ENCODE results near the gene TMEM39B. TPM values are rescaled to one million over a fixed set of nuclear protein-coding genes. Genes with fewer than 3 reads are reported as not detected.
"Not testable (repeated sequence)": the region's sequence is repeated elsewhere in the genome, so short reads cannot be mapped to it uniquely, and the experiment has no call there.

Gene TMEM39B
- total RNA-seq, 1 donor from 2014 or later = 2.9 TPM

DNA sequence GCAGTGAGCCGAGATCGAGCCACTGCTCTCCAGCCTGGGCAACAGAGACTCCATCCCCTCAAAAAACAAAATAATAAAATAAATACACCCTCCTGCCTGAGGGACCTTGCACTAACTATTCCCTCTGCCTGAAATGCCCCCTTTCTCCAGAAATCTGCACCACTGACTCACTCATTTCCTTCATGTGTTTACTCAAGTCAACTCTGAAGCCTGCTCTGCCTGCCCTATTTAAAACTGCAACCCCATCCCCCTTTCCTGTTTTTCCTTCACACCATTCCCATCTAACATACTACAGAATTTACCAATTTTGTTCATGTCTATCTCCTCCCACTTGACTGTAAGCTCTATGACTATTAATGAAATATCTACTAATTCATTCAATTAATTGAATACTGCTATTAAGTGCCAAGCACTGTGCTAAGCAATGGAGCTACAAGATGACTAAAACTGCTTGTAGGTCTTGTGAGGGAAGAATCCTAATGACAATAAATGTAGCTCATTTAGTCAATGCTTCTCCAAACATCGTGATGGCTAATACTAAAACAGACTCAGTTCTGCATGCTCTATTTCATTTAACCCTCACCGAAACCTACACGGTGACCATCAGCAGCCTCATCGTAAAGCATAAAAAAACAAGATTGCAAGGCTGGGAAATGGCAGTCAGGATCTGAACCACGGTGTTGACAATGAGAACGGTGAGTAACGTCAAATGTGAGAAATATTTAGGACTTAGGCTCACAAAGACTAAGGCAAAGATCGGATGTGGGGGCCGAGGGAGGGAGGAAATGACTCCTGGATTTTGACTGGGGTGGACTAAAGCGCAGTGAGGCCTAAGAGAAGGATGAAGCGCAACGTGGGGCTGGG is 749 bp upstream of the TMEM39B start:
- FAIRE-seq (no peak), DNase-seq (ENCODE audit: low read depth) (peak; percentile 66)

DNA sequence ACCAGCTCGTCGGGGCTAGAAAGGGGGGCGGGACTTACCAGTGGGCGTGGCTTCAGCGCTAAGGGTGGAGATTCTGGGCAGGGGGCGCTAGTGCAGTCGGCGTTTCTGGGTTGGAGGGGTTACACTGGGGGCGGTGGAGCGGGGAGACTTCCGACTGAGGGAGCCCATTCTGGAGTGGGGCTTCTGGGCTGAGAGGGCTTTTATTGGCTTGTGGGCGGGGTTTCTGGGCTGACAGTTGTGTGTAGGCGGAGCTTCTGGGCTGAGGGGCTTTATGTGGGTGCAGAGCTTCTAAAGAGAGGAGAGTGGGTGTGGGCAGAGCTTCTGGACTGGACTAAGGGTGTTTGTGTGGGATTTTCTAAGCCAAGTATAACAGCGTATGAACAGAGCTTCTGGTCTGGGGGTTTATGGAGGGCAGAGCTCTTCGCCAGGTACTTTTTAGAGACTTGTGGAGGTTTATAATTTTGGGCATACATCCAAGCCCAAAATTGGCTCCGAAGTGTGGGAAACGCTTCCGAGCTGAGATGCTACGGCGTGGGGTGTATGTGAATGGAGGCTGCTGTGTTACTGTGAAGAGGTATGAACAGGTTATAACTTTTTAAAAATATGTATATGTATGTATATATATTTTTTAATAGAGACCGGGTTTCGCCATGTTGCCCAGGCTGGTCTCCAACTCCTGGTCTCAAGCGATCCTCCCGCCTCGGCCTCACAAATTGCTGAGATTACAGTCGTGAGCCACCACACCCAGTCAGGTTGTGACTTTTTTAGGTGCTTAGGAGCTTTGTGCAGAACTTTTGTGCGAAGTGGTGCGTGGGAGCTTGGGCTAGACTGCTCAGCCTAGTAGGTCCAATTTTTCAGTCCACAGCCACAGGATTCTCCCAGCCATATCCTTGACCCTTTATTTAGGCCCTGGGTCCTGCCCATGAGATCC is 825 bp downstream of the TMEM39B start:
- no peak for DNase-seq (ENCODE audit: low read depth)

More for the DNA sequence above, 749 bp upstream of the TMEM39B start:
- Histone ChIP-seq H3K27me3 (ENCODE audit: control insufficient read depth, insufficient read depth, low read length) (no peaks in the 10 kb centered on the region), H3K4me3 (ENCODE audit: low read depth, low read length) (peak overlapping the region; percentile 67), H3K36me3 (ENCODE audit: control insufficient read depth, insufficient read depth, low read length) (peaks cover 4% of the 10 kb centered on the region)
- no peak for TF ChIP-seq CTCF (IDR thresholded peaks at IDR 0.05; ENCODE audit: insufficient read depth, low read length, severe bottlenecking)

DNA sequence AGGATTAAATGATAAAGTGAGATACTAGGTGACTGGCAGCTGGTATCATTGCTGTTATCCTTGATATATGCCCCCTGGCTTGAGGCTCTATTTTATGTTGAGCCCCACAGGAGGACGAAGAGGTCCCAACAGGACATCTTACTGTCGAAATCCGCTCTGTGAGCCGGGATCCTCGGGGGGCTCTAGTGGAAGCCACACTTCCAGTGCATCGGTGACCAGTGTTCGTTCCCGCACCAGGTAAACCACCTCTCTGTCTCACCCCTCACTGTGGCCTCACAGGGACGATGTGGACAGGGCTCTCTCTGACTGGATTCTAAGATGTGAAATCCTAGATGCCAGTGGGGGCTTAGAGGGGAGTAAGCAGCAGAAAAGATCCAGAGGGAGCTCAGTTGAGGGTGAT is 2.1 kb downstream of the TMEM39B start:
- H3K4me3 ChIP-seq (ENCODE audit: low read depth, low read length) = no peak overlapping the region
- no peak for TF ChIP-seq CTCF (IDR thresholded peaks at IDR 0.05; ENCODE audit: insufficient read depth, low read length, severe bottlenecking)
- H3K27me3 ChIP-seq (ENCODE audit: control insufficient read depth, insufficient read depth, low read length) = no peaks in the 10 kb centered on the region
- FAIRE-seq (no peak), DNase-seq (ENCODE audit: low read depth) (no peak)
- H3K36me3 ChIP-seq (ENCODE audit: control insufficient read depth, insufficient read depth, low read length) = peaks cover 12% of the 10 kb centered on the region

More for the DNA sequence above, 825 bp downstream of the TMEM39B start:
- peak; percentile 23 for TF ChIP-seq CTCF (IDR thresholded peaks at IDR 0.05; ENCODE audit: insufficient read depth, low read length, severe bottlenecking)
- peak overlapping the region; percentile 67 for H3K4me3 ChIP-seq (ENCODE audit: low read depth, low read length)
- no peaks in the 10 kb centered on the region for H3K27me3 ChIP-seq (ENCODE audit: control insufficient read depth, insufficient read depth, low read length)
- no peak for FAIRE-seq
- peaks cover 12% of the 10 kb centered on the region for H3K36me3 ChIP-seq (ENCODE audit: control insufficient read depth, insufficient read depth, low read length)

- Histone ChIP-seq H3K36me3 (ENCODE audit: control insufficient read depth, insufficient read depth, low read length) (peaks cover 12% of the 10 kb centered on the region), H3K4me3 (ENCODE audit: low read depth, low read length) (no peak overlapping the region), H3K27me3 (ENCODE audit: control insufficient read depth, insufficient read depth, low read length) (no peaks in the 10 kb centered on the region)
- FAIRE-seq = no peak
- no peak for DNase-seq (ENCODE audit: low read depth)
- no peak for TF ChIP-seq CTCF (IDR thresholded peaks at IDR 0.05; ENCODE audit: insufficient read depth, low read length, severe bottlenecking)
Measured at GRCh38 chr1:32077451-32077850, 4.7 kb downstream of the TMEM39B start.

- H3K36me3 ChIP-seq (ENCODE audit: control insufficient read depth, insufficient read depth, low read length) = peaks cover 8% of the 10 kb centered on the region
- DNase-seq (ENCODE audit: low read depth) = no peak
- no peaks in the 10 kb centered on the region for H3K27me3 ChIP-seq (ENCODE audit: control insufficient read depth, insufficient read depth, low read length)
- H3K4me3 ChIP-seq (ENCODE audit: low read depth, low read length) = no peak overlapping the region
- TF ChIP-seq CTCF (IDR thresholded peaks at IDR 0.05; ENCODE audit: insufficient read depth, low read length, severe bottlenecking) = no peak
- no peak for FAIRE-seq
Measured at GRCh38 chr1:32082022-32082421, 9.3 kb downstream of the TMEM39B start.

- not testable (repeated sequence) for FAIRE-seq; H3K36me3 ChIP-seq (ENCODE audit: control insufficient read depth, insufficient read depth, low read length); DNase-seq (ENCODE audit: low read depth); H3K4me3 ChIP-seq (ENCODE audit: low read depth, low read length); H3K27me3 ChIP-seq (ENCODE audit: control insufficient read depth, insufficient read depth, low read length)
Measured at GRCh38 chr1:32086381-32086780, 13.6 kb downstream of the TMEM39B start.
